Stimulated activated CD8-positive, alpha-beta memory T cell treated with anti-CD3 and anti-CD28 coated beads, Interleukin-7, amount 100 ng/mL, for 24 hours (primary cell): Measurements from ENCODE around the gene CEP170B.
"Not testable (repeated sequence)": the region's sequence is repeated elsewhere in the genome, so short reads cannot be mapped to it uniquely, and the experiment has no call there.

Experiments
- DNase-seq: peaks from one replicate; pipeline ENCODE4 v3.0.0-alpha.2; 2020; ENCODE audit warnings: low read depth

Gene CEP170B

GRCh38 chr14:104865081-104865630 is at the start of gene CEP170B:
Gene CEP170B, plus strand, starts transcription at chr14:104865268. Its CDS starts 3,183 bp downstream, at chr14:104868451.
- DNase-seq, result no peak

- no peak for DNase-seq
Observed at GRCh38 chr14:104816616-104816884, 48.5 kb upstream of the CEP170B start.

- DNase-seq, result no peak
Observed at GRCh38 chr14:104817930-104818713, 46.9 kb upstream of the CEP170B start.

- no peak for DNase-seq
Observed at GRCh38 chr14:104818714-104819161, 46.3 kb upstream of the CEP170B start.

DNA sequence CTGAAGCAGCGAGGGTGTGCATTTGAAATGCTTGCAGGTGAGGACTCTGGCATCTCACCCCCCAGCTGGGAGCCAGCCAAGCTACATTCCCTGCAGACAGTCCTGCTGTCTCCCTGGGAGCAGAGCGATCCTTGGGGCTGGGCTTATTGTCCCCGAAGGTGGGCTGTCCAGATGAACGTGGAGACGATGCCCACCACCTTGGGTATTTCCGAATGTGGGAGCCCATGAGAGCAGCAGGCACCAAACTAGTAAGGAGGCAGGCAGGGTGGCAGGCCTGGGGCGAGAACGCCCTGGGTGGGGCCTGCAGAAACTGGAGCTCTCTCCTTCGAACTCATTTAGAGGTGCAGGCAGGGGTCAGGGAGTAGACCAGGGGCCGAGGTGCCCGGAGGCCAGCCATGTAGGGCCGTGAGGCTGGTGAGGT is 45.7 kb upstream of the CEP170B start:
- DNase-seq, result no peak

DNA sequence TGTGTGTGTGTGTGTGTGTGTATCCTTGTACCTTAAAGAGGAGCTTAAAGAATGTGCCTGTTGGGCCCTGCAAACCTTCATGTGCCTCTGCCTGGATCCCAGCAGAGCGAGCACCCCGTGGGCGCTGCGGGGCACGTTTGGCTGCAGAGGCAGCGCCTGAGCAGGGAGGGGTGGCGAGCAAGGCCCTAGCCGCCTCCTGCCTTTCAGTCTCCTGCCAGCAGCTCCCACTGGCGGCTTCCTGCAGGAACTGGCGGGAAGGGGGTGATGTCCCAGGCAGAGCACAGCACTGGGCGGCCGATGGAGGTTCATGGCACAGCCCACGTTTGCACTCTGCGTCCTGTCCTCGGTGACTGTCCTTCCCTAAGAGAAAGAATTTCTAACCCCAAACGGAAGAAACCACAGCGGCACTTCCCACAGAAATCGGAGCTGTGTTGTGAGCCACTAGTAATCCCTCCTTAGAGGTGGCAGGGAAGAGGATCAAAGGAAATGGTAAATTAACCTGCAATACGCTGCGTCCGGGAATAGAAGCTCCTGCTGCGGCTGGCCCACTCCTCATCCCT is 44.3 kb upstream of the CEP170B start:
- DNase-seq, result no peak

DNA sequence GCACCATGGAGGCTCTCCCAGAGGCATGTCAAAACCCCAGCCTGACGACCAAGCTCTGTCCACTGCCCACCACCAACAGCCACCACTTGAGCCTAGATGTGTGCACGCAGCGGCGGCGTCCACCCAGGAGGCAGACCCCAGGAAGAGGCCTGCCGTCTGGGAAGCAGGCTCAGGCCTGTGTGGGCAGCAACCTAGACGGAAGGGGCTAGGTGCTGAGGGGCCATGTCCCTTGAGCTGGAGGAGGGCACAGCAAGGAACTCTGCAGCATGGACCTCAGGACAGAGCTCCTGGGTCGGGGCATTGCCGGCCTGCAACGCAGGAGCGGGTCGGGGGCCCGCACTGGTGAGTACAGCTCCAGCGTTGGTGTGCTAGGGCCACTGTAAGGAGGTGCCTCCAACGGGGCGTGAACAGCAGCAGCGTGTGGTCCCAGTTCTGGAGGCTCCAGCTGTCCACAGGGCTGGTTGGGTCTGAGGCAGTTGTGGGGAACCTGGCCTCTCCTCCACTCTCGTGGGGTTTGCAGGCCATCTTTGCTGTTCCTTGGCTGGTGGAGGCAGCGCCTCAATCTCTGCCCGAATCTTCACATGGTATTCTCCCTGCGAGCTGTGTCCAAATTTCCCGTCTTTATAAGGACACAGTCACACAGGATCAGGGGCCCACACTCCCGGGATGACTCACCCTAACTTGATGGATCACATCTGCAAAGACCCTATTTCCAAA is 43.7 kb upstream of the CEP170B start:
- no peak for DNase-seq

DNA sequence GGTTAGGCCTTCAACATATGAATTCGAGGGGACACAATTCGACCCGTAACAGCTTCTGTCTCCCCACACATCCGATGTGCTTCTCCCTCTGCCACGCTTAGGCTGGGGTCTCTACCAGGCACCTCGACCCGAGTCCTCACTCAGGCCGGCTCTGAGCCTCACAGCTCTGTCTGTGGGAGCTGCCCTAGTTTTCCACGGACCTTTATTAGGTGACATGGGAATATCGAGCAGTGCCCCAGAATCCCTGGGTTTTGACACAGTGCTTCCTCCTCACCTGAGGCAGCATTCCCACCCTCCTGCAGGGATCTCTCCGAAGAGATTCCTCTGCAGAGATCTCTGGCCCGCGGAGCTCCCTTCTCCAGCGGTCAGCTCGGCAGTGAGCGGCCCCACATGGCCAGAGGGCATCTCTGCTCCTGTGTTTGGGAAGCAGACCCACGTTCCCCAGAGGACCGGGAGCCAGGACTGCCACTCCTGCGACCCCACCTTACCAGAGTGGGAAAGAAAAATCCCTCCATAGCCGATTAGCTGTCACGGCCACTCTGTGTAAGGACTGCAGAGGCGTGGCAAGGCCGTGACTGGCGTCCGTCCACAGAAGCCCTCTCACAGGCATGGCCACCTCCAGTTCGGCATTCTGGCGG is 43.0 kb upstream of the CEP170B start:
- DNase-seq, result no peak

DNA sequence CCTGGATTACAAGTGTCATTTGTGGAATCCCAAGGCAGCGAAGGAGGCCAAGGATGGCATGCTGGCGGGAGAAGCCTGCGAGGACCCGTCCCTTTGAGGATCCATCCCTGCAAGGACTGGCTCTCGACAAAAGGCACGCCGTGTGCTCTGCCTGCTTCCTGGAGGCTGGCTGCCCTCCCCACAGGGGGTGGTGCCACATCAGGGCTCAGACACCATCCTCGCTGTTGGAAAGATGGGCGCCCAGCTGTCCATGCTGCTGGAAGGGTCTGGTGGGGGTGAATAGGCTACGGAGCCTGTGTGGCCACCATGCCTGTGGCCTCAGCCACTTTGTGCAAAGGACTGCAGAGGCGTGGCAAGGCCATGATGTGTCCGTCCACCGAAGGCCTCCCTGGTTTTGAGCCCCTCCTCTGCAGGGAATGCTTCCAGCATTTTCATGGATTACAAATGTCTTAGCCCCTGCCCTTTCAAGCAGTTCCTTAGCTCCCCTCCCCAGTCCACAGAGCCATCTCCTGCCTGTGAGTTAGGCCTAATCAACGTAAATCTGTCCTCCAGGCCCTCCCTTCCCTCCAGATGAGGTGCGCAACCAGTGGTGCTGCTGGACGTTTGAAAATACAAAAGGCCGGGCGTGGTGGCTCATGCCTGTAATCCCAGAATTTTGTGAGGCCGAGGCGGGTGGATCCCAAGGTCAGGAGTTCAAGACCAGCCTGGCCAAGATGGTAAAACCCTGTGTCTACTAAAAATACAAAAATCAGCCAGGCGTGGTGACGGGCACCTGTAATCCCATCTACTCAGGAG is 42.0 kb upstream of the CEP170B start:
- DNase-seq, result no peak

- no peak for DNase-seq
Observed at GRCh38 chr14:104824353-104824997, 40.6 kb upstream of the CEP170B start.

- DNase-seq, result peak; percentile 92
Observed at GRCh38 chr14:104826189-104826860, 38.7 kb upstream of the CEP170B start.

- DNase-seq, result no peak
Observed at GRCh38 chr14:104826861-104827176, 38.2 kb upstream of the CEP170B start.

- DNase-seq, result no peak
Observed at GRCh38 chr14:104827177-104828055, 37.7 kb upstream of the CEP170B start.

DNA sequence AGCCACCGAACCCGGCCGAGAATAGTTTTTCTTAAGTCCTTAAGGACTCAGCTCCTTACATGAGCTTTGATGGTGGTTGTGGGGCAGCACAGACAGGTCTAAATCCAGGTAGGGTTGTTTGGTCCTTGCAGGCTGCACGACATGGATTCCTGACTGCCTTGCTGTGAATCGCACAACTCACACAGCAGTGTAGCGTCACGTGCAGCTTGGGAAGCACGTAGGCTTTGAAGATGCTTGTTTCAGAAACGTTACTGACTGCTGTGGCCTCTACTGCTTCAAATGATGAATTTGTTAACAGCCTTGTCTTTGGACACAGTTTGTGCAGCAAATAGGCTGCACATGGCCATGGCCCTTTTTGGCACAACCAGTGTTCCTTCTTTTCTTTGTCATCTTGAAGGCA is 34.3 kb upstream of the CEP170B start:
- DNase-seq, result no peak

- DNase-seq, result not testable (repeated sequence)
Observed at GRCh38 chr14:104836171-104836935, 28.7 kb upstream of the CEP170B start.

DNA sequence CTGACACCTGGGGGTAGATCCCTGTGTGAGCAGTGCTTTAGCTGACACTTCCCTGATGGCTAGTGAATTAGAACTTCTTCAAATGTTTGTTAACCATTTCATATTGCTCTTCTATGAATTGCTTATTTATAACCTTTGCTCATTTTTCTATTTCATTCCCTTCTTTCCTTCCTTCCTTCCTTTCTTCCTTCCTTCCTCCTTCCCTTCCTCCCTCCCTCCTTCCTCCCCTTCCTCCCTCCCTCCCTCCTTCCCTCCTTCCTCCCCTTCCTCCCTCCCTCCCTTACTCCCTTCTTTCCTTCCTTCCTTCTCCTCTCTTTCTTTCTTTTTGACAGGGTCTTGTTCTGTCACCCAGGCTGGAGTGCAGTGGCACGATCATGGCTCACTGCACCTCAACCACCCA is 23.3 kb upstream of the CEP170B start:
- DNase-seq, result no peak

DNA sequence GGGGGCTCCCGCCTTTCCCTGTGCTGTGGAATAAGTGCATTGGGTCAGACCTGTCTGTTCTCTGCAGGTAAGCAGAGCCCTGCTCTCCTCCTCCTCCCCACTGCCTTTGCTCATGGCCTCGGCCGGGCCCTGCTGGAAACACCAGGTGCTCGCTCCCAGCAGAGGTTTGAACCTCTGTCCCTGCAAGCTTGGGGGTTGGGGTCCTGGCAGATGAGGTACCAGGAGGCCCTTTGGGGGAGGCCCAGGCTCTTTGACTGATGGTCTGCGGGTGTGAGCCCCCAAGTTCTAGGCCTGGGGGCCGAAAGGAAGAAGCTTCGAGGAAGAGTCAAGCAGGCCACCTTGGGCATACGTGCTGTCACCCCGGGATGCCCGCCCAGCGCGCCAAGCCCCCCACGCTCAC is 22.1 kb upstream of the CEP170B start:
- DNase-seq, result no peak

- DNase-seq, result no peak
Observed at GRCh38 chr14:104843442-104844305, 21.4 kb upstream of the CEP170B start.
